ENCODE measurements around the gene BICDL2.
A peak's percentile ranks its signal among the peaks of the same experiment; 100 is the strongest.
"Not testable (repeated sequence)": the region's sequence is repeated elsewhere in the genome, so short reads cannot be mapped to it uniquely, and the experiment has no call there.

The BICDL2 gene

DNA sequence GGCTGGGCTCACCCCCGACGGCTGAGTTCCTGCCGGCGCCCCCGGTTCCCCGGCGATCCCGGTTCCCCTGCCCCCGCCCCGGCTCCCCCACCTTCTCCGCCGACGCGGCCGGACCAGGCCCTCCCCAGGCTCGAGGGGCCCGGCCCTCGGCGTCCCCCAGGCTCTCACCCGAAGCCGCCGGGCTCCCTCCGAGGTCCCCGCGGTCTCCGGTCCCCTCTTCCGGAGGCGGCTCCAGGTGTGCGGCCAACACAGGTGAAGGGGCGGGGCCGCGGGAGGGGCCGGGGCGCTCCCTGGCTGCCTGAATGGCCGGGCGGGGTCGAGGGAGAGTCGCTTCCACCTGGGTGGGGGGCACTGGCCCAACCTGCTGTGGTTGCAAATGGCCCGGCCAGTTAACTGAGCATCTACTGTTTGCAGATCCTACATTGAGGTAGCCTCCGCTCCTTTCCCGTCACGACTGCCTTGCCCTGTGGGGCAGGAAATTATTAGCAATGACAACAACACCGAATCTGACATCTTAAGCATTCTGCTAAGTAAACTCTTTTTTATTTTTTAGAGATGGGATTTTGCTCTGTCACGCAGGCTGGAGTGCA, at the start of gene BICDL2:
BICDL2 (minus strand) TSS at position 219 of the 590 bp plus-strand sequence. CDS start 1,448 bp downstream, outside the sequence.
- Histone ChIP-seq H3K9ac (ENCODE audit: low read depth, low read length) (no peak within 1 kb of the TSS), H3K4me3 (ENCODE audit: low read length) (peak within 1 kb of the TSS; percentile 65), H3K9me3 (ENCODE audit: insufficient read depth, low read depth, low read length) (no peaks in the 10 kb centered on the region), H3K27me3 (ENCODE audit: insufficient read depth, low read length) (peaks cover 75% of the 10 kb centered on the region), H3K27ac (ENCODE audit: low read length) (no peak within 1 kb of the TSS), H3K36me3 (ENCODE audit: insufficient read depth, low read depth, low read length) (no peaks in the 10 kb centered on the region), H3K4me1 (ENCODE audit: insufficient read depth, low read length) (peaks cover 8% of the 10 kb centered on the region; the same call in 1 of the 2 replicates)

DNA sequence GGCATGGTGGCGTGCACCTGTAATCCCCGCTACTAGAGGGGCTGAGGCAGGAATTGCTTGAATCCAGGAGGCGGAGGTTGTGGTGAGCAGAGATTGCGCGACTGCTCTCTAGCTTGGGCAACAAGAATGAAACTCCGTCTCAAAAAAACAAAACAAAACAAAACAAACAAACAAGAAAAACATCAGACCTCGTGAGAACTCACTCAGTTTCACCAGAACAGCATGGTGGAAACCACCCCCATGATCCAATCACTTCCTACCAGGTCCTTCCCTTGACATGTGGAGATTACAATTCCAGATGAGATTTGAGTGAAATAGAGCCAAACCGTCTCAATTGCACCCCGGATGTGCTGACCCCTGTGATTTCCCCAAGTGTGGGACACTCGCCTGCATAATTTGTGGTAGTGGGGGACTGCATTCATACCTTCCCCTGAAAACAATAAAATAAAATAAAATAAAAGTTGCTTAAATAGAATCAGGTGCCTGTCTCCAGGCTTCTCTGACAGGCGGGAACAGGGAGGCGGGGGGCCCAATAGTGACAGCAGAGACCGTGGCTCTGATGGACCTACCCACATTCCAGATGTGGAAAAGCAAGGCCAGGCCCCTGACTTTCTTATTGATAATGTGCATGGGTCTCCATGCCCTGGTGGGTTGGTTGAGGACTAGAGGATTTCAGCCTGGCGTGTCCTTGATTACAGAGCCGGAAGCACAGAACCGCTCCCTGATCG, 49.3 kb upstream of the BICDL2 start:
- no peaks in the 10 kb centered on the region for H3K9me3 ChIP-seq (ENCODE audit: insufficient read depth, low read depth, low read length)
- H3K27me3 ChIP-seq (ENCODE audit: insufficient read depth, low read length), result no peaks in the 10 kb centered on the region
- H3K9ac ChIP-seq (ENCODE audit: low read depth, low read length), result no peak overlapping the region
- no peak overlapping the region for H3K27ac ChIP-seq (ENCODE audit: low read length)
- H3K36me3 ChIP-seq (ENCODE audit: insufficient read depth, low read depth, low read length), result peaks cover 37% of the 10 kb centered on the region
- H3K4me3 ChIP-seq (ENCODE audit: low read length), result no peak overlapping the region
- H3K4me1 ChIP-seq (ENCODE audit: insufficient read depth, low read length), result no peaks in the 10 kb centered on the region

GRCh38 chr16:3084969-3085670, 48.4 kb upstream of the BICDL2 start:
- Histone ChIP-seq H3K36me3 (ENCODE audit: insufficient read depth, low read depth, low read length) (peaks cover 28% of the 10 kb centered on the region), H3K27me3 (ENCODE audit: insufficient read depth, low read length) (no peaks in the 10 kb centered on the region; the same call in 1 of the 2 replicates), H3K9ac (ENCODE audit: low read depth, low read length) (no peak overlapping the region), H3K4me1 (ENCODE audit: insufficient read depth, low read length) (no peaks in the 10 kb centered on the region), H3K4me3 (ENCODE audit: low read length) (no peak overlapping the region), H3K9me3 (ENCODE audit: insufficient read depth, low read depth, low read length) (no peaks in the 10 kb centered on the region), H3K27ac (ENCODE audit: low read length) (no peak overlapping the region)

DNA sequence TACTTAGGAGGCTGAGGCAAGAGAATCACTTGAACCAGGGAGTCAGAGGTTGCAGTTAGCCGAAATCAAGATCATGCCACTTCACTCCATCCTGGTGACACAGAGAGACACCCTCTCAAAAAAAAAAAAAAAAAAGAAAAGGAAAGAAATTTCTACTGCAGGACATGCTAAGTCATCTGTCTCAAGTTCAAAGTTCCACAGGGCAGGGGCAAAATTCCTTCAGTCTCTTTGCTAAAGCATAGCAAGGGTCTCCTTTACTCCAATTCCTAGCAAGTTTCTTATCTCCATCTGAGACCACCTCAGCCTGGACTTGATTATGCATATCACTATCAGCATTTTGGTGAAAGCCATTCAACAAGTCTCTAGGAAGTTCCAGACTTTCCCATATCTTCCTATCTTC, 47.7 kb upstream of the BICDL2 start:
- Histone ChIP-seq H3K27me3 (ENCODE audit: insufficient read depth, low read length) (no peaks in the 10 kb centered on the region; the same call in 1 of the 2 replicates), H3K9ac (ENCODE audit: low read depth, low read length) (no peak overlapping the region), H3K4me3 (ENCODE audit: low read length) (no peak overlapping the region), H3K27ac (ENCODE audit: low read length) (no peak overlapping the region), H3K36me3 (ENCODE audit: insufficient read depth, low read depth, low read length) (peaks cover 22% of the 10 kb centered on the region), H3K9me3 (ENCODE audit: insufficient read depth, low read depth, low read length) (no peaks in the 10 kb centered on the region), H3K4me1 (ENCODE audit: insufficient read depth, low read length) (no peaks in the 10 kb centered on the region)

DNA sequence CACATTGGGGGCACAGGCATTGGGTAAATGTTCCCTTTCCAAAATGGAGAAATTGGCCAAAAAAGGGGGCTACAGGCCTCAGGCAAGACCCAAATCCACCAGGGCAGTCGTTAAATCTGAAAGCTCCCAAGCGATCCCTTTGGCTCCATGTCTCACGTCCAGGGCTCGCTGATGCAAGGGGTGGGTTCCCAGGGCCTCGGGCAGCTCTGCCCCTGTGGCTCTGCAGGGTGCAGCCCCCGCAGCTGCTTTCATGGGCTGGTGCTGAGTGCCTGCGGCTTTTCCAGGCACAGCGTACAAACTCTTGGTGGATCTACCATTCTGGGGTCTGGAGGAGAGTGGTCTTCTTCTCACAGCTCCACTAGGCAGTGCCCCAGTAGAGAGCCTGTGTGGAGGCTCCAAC, 46.7 kb upstream of the BICDL2 start:
- not testable (repeated sequence) for H3K27ac ChIP-seq (ENCODE audit: low read length); H3K9ac ChIP-seq (ENCODE audit: low read depth, low read length); H3K4me3 ChIP-seq (ENCODE audit: low read length); H3K27me3 ChIP-seq (ENCODE audit: insufficient read depth, low read length); H3K4me1 ChIP-seq (ENCODE audit: insufficient read depth, low read length); H3K9me3 ChIP-seq (ENCODE audit: insufficient read depth, low read depth, low read length)
- peaks cover 11% of the 10 kb centered on the region for H3K36me3 ChIP-seq (ENCODE audit: insufficient read depth, low read depth, low read length)

GRCh38 chr16:3081957-3082356, 45.2 kb upstream of the BICDL2 start:
- not testable (repeated sequence) for H3K4me1 ChIP-seq (ENCODE audit: insufficient read depth, low read length); H3K36me3 ChIP-seq (ENCODE audit: insufficient read depth, low read depth, low read length)

DNA sequence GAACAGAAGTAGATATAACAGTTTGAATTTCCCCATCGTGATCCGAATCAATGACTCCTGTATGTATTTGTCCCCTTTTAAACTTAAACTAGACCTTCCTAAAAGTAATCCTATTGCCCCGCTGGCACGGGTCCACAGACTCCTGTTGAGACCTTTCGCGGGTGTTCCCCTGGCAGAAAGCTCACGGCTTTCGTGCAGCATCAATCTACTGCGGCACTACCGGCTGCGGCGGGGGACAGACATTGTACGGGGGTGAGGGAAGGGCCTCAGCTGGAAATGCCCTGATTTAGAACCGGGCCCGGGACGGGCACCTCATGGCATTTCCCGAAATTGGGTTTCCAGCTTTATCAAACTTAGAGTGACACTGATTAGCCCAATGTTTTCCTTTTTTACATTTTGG, 43.3 kb upstream of the BICDL2 start:
- no peak overlapping the region for H3K9ac ChIP-seq (ENCODE audit: low read depth, low read length)
- no peaks in the 10 kb centered on the region for H3K4me1 ChIP-seq (ENCODE audit: insufficient read depth, low read length)
- H3K4me3 ChIP-seq (ENCODE audit: low read length), result no peak overlapping the region
- H3K27ac ChIP-seq (ENCODE audit: low read length), result no peak overlapping the region
- H3K9me3 ChIP-seq (ENCODE audit: insufficient read depth, low read depth, low read length), result no peaks in the 10 kb centered on the region
- H3K36me3 ChIP-seq (ENCODE audit: insufficient read depth, low read depth, low read length), result no peaks in the 10 kb centered on the region
- H3K27me3 ChIP-seq (ENCODE audit: insufficient read depth, low read length), result no peaks in the 10 kb centered on the region; the same call in 1 of the 2 replicates

More at GRCh38 chr16:3081957-3082356, 45.2 kb upstream of the BICDL2 start:
- H3K9ac ChIP-seq (ENCODE audit: low read depth, low read length); H3K4me3 ChIP-seq (ENCODE audit: low read length); H3K27me3 ChIP-seq (ENCODE audit: insufficient read depth, low read length); H3K27ac ChIP-seq (ENCODE audit: low read length); H3K9me3 ChIP-seq (ENCODE audit: insufficient read depth, low read depth, low read length): not testable (repeated sequence)

DNA sequence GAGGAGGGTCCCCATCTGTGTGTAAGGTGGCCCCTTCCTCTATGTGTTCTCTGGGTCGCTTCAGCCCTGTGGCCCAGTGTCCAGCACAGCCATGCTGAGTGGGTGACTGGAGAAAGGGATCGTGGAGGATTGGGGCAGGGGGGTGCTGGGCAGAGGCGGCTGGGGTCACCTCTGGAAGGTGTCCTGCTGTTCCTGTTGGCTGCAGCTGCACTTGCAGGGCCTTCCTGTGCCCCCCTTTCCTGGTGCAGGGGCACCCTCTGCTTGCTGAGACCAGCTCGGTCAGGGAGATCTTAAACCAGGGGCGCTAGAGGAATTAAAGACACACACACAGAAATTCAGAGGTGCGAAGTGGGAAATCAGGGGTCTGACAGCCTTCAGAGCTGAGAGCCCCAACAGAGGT, 39.8 kb upstream of the BICDL2 start:
- no peak overlapping the region for H3K9ac ChIP-seq (ENCODE audit: low read depth, low read length)
- H3K4me1 ChIP-seq (ENCODE audit: insufficient read depth, low read length), result no peaks in the 10 kb centered on the region
- peaks cover 9% of the 10 kb centered on the region; the same call in 1 of the 2 replicates for H3K27me3 ChIP-seq (ENCODE audit: insufficient read depth, low read length)
- no peaks in the 10 kb centered on the region for H3K36me3 ChIP-seq (ENCODE audit: insufficient read depth, low read depth, low read length)
- H3K4me3 ChIP-seq (ENCODE audit: low read length), result no peak overlapping the region
- no peaks in the 10 kb centered on the region for H3K9me3 ChIP-seq (ENCODE audit: insufficient read depth, low read depth, low read length)
- no peak overlapping the region for H3K27ac ChIP-seq (ENCODE audit: low read length)

GRCh38 chr16:3075946-3076345, 39.2 kb upstream of the BICDL2 start:
- H3K36me3 ChIP-seq (ENCODE audit: insufficient read depth, low read depth, low read length); H3K27ac ChIP-seq (ENCODE audit: low read length); H3K9ac ChIP-seq (ENCODE audit: low read depth, low read length); H3K9me3 ChIP-seq (ENCODE audit: insufficient read depth, low read depth, low read length); H3K4me1 ChIP-seq (ENCODE audit: insufficient read depth, low read length); H3K27me3 ChIP-seq (ENCODE audit: insufficient read depth, low read length); H3K4me3 ChIP-seq (ENCODE audit: low read length): not testable (repeated sequence)

DNA sequence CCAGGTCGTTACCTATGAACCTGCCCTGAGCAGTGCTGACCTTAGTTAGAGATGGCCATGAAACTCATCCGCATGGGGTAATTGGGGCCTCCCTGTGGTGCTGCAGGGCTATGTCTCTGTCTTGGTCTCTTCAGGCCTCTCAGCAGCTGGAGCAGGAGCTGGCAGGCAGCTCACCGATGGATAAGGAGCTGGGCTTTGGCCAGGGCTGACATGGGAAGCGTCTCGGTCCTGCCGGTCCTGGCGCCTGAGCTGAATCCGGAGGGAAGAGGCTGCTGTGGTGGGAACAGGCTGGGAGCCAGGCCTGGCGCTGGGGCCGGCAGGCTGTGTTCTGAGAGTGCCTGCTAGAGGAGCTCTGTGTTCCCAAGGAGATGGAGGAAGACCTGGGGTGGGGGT, 38.8 kb upstream of the BICDL2 start:
- Histone ChIP-seq H3K27me3 (ENCODE audit: insufficient read depth, low read length) (peaks cover 9% of the 10 kb centered on the region; the same call in 1 of the 2 replicates), H3K9me3 (ENCODE audit: insufficient read depth, low read depth, low read length) (no peaks in the 10 kb centered on the region), H3K4me1 (ENCODE audit: insufficient read depth, low read length) (no peaks in the 10 kb centered on the region), H3K27ac (ENCODE audit: low read length) (no peak overlapping the region), H3K4me3 (ENCODE audit: low read length) (no peak overlapping the region), H3K36me3 (ENCODE audit: insufficient read depth, low read depth, low read length) (no peaks in the 10 kb centered on the region), H3K9ac (ENCODE audit: low read depth, low read length) (no peak overlapping the region)

- H3K27ac ChIP-seq (ENCODE audit: low read length), result no peak overlapping the region
- H3K9ac ChIP-seq (ENCODE audit: low read depth, low read length), result no peak overlapping the region
- H3K4me1 ChIP-seq (ENCODE audit: insufficient read depth, low read length), result no peaks in the 10 kb centered on the region
- peaks cover 9% of the 10 kb centered on the region; the same call in 1 of the 2 replicates for H3K27me3 ChIP-seq (ENCODE audit: insufficient read depth, low read length)
- H3K9me3 ChIP-seq (ENCODE audit: insufficient read depth, low read depth, low read length), result no peaks in the 10 kb centered on the region
- H3K4me3 ChIP-seq (ENCODE audit: low read length), result no peak overlapping the region
- H3K36me3 ChIP-seq (ENCODE audit: insufficient read depth, low read depth, low read length), result no peaks in the 10 kb centered on the region
Observed at GRCh38 chr16:3074860-3075522, 38.2 kb upstream of the BICDL2 start.

Data from iPS-20b (cell line).